Activated naive CD4-positive, alpha-beta T cell treated with anti-CD3 and anti-CD28 coated beads, Interleukin-2, amount 50 U/mL, for 16 hours (primary cell): Measurements from ENCODE around the gene DBP.

Source experiments
- DNase-seq: peaks from one replicate; pipeline ENCODE4 v3.0.0-alpha.2; 2020

DBP gene

DNA sequence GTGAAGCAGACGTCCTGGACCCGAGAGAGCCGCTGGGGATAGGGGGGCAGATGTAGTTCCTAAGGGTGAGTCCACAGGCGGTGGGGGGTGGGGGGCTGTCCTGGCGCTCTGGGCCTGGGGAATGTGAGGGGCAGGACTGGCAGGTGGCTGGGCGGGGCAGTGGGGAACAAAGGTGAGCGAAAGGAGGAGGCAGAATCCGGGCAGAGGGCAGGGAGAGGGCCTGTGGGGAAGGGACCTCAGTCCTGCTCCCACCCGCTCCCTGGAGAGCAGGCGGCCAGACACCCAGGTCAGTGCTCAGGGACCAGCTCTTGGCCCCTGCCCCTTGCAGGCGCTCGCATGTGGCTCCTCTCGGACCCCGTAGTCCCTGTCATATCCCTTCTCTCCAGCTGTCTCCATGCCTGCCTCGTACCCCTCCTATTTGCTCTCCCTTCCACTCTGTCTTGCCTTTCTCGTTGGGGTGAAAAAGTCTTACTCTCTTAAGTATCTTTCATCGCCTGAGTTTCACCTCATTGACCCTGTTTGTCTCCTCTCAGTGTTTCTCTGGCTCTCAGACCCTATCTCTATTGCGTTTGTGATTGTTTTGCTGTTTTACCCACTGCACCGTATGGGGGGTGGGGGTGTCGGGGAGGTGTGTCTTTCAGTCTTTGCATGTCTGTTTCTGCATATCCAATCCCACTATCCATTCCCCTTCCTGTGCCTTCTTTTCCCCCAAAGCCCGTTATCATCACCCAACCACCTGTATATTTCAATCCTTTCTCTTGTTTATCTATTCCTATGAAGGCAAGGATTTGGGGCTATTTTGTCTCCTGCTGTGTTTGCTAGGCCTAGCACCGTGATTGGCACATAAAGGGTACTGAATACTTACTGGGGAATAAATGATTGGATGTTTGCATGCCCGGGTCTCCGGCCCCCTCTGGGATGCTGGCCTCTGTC, 12.1 kb downstream of the DBP start:
- DNase-seq: no peak

DNA sequence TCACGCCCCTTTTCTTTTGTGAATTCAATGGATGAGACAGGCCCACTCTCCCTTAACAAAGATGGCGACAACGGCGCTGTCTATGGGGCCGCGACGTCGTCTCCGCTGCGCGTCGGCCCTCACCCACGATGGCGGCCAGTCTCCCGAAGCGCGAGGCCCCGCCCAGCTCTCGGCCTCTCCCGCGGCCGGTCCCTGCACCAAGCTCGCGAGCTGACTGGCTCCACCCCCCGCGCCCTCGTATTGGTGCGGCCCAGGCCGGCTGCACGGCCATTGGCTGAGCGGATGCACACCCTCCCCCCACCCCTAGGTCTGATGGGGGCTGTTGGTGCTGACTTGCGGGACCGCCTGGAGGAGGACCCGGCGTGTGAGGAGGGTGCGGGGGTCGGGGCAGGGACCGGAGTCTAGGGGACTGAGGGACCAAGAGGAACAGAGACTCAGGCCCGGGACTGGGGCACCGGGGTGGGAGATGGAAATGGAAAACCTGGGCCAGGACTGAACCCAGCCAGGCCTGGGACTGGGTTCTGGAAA, 13.0 kb downstream of the DBP start:
- DNase-seq: peak; percentile 99

DNA sequence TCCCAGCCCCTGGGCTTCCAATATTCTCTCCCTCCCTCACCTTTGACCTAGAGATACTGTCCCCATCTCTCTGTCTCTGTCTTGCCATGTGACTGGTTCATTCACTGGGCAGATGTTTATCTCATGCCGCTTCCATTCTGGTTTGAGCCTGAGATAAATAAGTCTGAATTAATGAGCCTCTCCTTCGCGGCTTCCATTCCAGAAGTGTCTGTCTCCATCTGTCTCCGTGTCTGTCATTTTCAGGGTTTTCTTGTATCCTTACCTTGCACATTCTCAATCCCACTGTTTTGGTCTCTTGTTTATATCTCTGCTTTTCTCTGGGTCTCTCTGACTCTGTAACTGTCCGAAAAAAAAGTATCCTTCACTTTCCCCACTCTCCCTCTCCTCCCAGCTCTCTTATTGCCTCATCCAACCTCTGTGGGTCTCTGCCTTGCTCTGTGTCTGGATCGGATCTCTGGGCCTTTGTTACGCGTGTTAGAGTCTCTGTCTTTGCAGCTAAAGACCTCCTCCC, 13.6 kb downstream of the DBP start:
- no peak for DNase-seq

DNA sequence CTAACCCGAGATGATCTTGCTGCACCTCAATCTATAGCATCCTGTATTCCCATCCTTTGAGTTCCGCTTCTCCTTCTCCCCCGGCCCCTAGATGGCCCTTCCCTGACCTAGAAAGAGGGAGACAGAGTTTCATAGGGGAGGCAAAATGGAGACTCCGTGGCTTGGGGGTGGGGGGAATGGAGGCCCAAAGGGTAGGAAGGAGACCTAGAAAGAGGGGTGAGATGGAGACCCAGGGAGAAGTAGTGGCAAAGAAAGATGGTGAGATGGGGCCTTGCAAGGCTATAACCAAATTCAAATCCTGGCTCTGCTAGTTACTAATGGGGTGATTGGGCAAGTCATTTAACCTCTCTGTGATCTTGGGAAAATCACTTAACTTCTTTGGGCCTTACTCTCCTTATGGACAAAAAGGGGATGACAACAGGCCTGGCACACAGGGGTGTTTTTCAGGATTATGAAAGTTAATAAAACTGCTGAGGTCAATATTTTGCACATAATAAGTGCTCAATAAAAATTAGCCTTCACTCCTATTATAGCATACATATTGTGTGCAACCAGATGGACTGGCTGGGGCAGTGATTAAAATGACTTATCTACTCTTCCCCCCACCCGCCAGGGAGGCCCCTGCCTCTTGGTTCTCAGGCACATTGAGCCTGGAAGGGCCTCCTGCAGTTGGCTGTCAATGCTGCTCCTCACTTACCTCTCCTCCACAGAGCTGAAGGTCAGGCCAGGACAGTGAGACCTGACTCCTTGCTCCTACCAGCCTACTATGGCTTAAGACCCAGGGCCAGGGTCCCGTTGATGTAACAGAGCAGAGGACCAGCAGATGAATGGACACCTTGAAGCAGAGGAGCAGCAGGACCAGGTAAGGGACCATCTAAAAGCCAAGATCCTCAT, 17.2 kb downstream of the DBP start:
- DNase-seq: no peak

DNA sequence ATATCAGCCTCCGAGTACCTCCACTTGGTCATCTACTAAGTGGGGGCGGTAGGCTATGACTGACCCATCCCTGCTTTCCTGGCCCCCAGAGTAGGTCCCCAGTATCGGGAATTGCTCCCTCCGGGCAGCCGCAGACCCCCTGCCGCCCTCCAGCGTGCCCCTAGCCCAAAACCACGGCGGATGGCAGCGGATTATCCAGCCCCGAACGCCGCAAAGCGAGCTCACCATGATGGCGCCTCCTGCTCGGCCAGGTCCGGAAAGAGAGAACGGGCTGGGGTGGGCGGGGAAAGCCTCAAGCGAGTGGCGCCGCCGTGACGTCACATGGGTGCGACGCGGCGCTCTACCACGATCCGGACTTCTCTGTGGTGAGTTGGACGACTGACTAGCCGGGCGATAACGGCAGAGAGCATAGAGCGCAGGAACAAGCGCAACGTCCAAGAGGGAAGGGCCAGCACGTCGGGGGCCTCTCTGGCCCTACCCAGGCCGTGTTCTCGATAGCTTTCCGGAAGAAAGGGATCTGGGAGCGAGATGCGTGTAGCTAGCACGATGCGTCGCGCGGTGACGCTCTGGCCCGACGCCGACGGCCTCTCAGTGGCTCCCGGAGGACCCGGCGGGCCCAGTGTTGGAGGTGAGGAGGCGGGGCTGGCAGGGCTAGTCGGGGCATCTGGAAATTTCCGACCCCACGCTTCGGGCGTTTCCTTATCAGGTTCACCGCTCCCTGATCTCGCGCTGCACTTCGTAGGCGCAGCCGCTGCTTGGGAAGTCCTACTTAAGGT, 18.1 kb downstream of the DBP start, which contains the start of the genes RPL18 and SPHK2:
Gene RPL18, minus strand, starts transcription at position 263 of the 776 bp plus-strand sequence. Its CDS starts 35 bp downstream, at position 228.
Gene SPHK2, plus strand, starts transcription at position 591 of the 776 bp plus-strand sequence. CDS start 1,009 bp downstream, outside the sequence.
- peak; percentile 94 for DNase-seq

DNA sequence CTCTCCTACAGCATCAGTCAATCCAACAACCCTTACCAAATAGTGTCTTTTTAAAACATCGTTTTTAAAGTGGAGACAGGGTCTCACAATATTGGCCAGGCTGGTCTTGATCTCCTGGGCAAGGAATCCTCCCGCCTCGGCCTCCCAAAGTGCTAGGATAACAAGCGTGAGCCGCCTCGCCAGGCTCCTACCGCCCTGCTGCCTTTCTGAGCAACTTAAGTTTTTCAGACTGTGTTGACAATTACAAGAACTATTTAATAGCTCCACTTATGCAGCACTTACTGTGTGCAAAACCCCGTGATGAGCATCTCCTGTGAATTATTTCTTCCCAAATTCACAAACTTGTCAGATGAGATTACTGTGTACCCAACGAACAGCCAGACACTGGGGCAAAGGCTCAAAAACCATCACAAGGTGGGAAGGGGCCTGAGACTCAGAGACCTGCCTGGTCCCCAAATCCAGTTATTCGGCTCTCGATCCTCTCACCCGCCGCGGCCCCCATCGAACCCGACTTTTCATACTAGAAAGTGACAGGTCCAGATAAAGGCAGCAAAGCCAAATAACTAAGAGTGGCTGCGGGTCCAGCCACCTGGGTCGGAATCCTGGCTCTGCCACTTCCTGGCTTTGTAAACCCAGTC, 18.8 kb downstream of the DBP start:
- no peak for DNase-seq

DNA sequence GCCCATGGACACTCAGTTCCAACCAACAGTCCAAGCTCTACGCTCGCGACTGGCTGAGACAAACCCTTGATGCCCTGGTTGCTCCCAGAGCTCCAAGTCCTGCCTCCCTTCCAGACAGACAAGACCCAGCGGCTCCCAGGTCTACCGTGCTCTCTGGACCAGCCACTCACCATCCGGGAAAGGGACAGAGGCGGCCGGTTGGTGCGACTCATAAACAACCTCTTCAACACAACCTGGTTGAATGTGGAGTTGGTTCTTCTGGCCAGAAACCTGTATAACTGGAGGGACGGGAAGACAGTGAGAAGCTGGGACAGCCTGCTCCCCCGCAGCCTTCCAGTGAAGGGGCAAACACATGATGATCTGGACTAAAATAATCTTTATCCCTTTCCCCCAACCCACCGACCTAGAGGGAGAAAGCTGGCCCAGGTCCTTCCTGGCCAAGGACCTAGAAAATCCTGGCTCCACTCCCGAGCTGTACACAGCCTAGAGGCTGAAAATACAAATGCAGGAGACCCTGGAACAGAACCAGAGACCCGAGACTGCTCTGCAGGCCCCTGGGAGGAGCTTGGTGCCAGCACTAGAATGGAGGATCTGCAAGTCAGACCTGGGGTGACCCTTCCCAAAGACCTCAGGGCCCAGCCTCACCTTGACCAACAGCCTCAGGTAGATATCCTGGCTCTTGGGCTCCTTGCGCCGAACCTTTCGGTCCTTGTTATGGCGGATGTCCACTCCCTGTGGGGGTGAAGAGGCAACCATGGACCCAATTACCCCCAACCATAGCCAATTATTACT, 19.8 kb downstream of the DBP start:
- DNase-seq: no peak

DNA sequence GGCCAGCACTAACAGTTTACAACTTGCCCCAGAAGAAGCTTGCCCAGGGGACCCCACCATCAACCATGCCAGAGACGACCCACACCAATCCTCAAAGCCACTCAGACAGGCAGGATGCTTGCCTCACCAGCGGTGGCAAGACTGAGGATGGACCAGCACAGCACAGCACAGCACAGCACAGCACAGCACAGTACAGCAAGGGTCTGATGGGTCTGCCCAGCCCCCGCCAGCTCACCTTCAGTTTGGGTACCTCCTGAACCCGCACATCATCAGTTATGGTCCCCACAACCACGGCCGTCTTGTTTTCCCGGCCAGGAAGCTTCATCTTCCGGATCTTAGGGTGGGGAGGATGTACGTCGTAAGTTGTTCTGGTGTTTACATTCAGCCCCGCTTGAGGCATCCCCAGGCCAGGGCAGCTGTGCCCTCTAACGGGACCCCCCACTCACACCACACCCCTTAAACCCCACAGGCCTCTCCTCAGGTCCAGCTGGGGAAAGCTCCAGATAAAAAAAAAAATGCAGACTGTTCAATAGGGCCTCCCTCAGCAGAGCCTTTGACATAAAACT, 20.6 kb downstream of the DBP start:
- no peak for DNase-seq

DNA sequence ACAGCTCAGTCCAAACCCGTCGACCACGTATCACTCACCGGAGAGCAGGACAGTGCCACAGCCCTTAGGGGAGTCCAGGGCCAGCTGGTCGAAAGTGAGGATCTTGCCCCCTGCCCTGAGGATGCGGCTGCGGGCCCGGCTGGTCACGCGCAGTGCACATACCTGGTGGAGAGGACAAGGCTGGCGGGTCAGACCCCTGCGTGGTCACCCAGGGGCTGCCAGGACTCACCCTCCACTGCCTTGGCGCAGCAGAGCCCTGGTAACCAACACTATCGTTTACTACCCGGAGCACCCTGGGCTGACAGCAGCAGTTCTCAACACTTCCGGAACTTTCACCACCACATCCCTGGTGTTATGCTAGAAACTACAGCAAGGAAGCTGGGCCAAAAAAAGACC, 21.1 kb downstream of the DBP start:
- no peak for DNase-seq

DNA sequence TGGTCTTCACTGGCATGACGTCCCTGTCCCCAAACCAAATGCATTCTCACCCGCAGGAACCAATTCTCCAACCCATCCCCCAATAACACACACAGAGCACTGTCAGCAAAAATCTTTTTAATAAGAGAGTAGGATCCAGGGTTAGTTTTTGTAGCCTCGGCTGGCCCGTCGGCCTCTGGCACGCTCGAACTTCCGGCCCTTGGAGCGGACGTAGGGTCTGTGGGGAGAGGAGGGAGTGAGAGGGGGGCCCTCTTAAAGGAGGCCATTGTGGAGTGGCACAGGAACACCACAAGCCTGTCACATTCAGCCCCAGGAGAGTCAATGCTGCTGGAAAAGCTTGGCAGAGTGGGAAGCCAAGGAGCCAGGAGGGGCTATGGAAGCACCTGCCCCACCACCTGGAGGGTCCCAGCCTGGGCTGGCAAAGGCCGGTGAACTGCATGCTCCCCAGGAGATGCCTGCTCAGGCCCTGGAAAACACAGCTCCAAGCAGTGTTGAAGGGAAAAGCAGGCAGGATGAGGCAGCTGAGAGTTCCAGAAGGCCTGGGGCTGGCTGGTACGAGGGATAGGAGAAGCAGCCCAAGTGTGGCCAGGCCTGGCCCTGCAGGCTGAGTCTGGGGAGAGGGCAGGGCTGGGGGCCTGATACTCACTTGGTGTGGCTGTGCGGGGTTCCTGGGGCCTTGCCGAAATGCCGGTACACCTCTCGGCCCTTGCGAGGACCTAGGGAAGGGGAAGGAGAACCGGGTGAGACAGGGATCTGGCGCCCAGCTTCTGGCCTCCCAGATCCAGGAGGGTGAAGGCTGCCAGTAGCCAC, 21.7 kb downstream of the DBP start:
- no peak for DNase-seq

DNA sequence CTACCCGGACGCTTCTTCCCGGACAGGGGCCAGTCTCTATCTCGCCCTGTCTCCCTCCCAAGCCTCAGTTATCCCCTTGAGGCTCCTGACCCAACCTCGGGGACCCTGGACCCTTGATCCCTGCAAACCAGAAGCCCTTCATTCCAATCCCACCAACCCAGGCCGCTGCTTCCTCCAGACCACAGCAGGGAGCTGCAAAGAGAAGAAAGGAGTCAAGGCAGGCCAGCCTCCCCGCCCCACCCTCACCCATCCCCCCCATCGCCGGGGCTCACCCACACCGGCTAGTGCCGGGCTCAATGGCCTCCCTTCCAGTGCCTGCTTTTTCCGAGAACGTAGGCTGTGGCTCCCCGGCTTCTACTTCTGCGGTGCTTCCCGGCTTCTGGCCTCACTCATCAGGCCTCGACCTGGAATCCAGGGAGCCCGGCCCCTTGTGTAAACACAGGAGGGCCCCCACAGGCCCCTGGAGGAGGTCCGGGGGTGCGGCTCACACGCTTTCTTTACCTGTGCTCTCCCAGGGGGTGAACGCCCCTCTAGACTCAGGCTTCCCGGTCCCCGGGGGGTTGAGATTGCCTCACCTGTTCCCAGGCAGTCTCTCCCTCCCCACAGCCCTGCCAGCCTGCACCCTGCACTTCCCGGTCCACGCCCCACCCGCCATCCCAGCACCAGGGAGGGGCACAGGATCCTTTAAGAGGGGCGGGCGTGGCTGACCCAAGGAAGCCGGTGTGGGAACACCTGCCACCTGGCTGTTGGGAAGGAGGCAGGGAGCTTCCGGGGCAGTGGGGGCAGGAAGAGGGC, 22.5 kb downstream of the DBP start, which contains the start of gene FAM83E:
Gene FAM83E, minus strand, starts transcription at position 641 of the 795 bp plus-strand sequence. CDS start 1,704 bp downstream, outside the sequence.
- no peak for DNase-seq

DNA sequence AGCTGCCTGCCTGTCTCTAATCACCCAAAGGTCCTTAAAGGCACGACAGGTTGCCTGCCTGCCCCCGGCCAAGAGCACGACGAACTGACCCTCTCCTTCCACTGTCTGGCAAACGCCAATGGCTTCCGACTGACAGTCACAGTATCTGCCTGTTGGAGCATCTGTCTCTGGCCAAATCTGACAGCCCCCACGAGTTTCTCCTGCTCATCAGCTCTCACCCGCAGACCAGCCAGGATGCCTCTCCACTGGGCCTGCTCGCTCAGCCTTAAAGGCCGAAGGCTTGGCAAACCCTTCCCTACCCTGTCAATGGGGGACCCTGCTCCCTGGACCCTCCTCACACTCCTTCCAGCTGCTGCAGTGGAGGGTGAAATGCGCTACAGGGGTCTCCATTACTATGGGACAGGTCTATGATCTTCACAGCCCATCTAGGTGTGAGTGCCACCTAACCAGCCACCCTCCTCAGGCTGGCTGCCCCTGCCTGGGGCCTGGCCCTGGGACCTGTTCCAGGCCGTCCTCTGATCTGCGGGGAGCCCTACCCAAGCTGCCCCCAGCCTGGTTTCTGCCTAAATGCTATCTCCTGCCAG, 23.2 kb downstream of the DBP start:
- DNase-seq: no peak

DNA sequence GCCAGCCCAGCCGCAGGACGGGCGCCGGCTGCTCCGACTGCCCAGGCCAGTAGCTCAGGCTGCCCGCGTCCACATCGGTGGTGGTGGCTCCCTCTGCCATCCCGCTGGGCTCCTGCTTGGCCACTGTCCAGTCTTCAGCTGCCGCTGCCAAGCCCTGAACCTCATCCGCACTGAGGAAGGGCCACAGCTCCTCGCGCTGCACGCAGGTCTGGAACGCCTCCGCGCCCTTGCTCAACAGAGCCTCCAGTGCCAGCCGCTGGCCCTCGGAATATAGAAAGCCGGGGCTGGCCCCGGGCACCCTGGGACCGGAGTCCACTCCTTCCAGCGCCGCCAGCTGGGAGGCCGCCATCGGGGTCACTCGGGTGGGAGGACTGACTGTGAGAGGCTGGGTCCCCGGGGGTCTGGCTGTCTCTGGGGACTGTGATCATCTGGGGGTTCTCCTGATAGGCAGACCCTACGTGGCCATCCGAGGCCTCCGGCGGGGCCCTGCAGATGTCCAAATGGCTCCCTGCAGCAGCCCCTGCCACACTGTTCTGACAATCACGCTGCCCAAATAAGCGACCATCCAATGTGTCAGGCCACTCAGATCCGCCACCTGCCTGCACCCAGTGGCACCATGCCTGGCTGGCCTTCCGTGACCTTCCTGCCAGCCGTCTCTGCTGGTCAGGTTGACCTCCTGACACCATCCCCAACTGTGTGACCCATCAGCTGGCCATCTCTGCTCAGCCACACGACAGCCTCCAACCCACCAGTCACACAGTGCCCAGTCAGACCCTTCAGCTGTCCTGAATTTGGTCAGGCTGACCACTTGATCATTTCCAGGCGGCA, 23.9 kb downstream of the DBP start:
- DNase-seq: no peak

DNA sequence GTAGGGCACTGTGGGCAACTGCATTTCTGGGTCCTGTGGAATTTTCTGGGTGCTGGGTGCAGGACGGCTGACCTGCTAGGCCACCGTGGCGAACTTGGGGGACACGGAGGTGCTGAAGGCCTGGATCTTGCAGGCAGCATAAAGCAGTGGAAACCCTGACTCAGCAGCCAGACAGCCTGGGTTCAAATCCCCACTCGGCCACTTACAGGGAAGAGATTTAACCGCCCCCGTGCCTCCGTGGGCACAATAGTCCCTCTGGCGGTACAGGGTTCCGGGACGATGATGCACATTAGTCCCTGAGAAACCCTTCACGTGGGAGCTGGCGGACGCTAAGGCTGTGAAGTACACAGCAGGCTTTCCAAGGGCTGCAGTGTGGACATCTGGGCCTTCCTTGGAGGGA, 25.3 kb downstream of the DBP start:
- no peak for DNase-seq

DNA sequence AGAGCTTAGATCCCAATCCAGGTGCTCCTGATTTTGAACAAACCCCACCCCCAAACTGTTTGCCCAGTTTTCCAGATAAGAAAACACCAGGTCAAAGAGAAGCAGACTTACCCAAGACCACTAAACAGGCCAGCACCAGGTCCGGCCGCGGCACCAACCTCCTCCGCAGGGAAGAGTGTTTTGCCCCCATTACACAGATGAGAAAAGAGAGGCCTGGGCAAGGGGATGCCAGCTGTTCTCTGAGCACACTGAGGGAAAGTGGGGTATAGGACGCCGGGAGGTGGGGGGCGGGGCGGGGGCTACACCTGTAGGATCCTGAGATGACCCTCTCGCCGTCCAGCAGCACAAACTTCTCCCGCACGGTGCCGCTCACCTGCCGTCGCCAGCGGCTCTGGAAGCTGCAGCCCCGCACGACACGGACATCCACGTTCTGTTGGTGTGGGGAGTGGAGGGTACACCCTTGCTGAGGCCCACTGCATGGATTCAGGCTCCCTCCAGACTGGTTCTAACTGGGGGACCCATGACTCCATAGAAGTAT, 27.5 kb downstream of the DBP start:
- no peak for DNase-seq

DNA sequence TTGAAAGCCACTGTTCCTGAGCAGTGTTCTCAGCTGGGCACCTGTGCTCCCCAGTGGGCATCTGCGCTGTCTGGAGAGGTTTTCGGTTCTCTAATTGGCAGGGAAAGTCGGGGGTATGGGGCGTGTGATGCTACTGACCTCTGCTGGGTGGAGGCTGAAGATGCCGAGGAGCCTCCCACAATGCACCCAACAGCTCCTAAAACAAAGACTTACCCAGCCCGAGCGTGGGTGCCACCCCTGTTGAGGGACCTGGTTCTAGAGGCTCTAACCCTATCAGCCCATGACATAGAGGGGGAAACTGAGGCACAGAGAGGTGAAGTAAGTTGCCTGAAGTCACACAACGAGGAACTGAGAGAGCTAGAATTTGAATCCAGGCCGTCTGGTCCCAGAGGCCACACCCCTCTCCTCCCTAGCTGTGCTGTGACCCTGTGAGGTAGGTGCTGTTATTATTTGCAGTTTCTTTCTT, 28.3 kb downstream of the DBP start:
- DNase-seq: peak; percentile 50

DNA sequence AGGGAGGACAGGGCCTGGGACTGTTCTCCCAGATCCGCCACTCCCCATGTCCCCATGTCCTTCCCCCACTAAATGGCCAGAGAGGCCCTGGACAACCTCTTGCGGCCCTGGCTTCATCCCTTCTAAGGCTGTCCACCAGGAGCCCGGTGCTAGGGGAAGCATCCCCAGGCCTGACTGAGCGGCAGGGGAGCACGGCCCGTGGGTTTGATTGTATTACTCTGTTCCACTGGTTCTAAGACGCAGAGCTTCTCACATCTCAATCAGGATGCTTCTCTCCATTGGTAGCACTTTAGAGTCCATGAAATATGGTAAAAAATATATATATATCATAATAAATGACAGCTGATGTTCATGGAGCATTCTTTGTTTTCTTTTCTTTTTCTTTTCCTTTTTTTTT, 29.8 kb downstream of the DBP start:
- DNase-seq: no peak
